MM.1S (cell line): Measurements from ENCODE around the gene RCSD1.
A peak's percentile ranks its signal among the peaks of the same experiment; 100 is the strongest.

ENCODE experiments used
- DNase-seq: peaks from one replicate; pipeline ENCODE4 v3.0.0-alpha.2; 2015
- H2AFZ ChIP-seq: fragments of 300-600 bp; sonication (generic); 2 replicates; pipeline ENCODE4 v1.6.0; 2016; ENCODE audit warnings: antibody characterized with exemption, low read length
- H3F3A ChIP-seq: fragments of 300-600 bp; sonication (generic); 2 replicates; pipeline ENCODE4 v1.6.1; 2016; ENCODE audit warnings: mild to moderate bottlenecking, antibody characterized with exemption, low read length, moderate library complexity, mixed read lengths; ENCODE audit not compliant: insufficient read depth
- H3K27ac ChIP-seq: fragments of 300-600 bp; sonication (generic); 2 replicates; pipeline ENCODE4 v1.5.1; 2016; ENCODE audit warnings: mild to moderate bottlenecking, low read length
- H3K27me3 ChIP-seq: fragments of 300-600 bp; sonication (generic); replicated peaks from 2 replicates; pipeline ENCODE4 v1.6.0; 2016; ENCODE audit warnings: low read length; ENCODE audit not compliant: insufficient read depth
- H3K36me3 ChIP-seq: fragments of 300-600 bp; sonication (generic); replicated peaks from 2 replicates; pipeline ENCODE4 v1.6.1; 2016; ENCODE audit warnings: mild to moderate bottlenecking, low read length, mixed read lengths; ENCODE audit not compliant: insufficient read depth
- H3K4me1 ChIP-seq: fragments of 300-600 bp; sonication (generic); 2 replicates; pipeline ENCODE4 v1.6.1; 2016; ENCODE audit warnings: low read length, mixed read lengths
- H3K4me2 ChIP-seq: fragments of 300-600 bp; sonication (generic); 2 replicates; pipeline ENCODE4 v1.6.0; 2016; ENCODE audit warnings: low read depth, low read length
- H3K4me3 ChIP-seq: fragments of 300-600 bp; sonication (generic); 2 replicates; pipeline ENCODE4 v1.5.1; 2016; ENCODE audit warnings: low read length, mixed read lengths
- H3K79me2 ChIP-seq: fragments of 300-600 bp; sonication (generic); 2 replicates; pipeline ENCODE4 v1.6.1; 2016; ENCODE audit warnings: mixed run types, low read length, mixed read lengths
- H3K9ac ChIP-seq: fragments of 300-600 bp; sonication (generic); 2 replicates; pipeline ENCODE4 v1.6.1; 2016; ENCODE audit warnings: low read length, mixed read lengths
- H3K9me2 ChIP-seq: fragments of 300-600 bp; sonication (generic); replicated peaks from 2 replicates; pipeline ENCODE4 v1.6.1; 2016; ENCODE audit warnings: mild to moderate bottlenecking, low read length, mixed read lengths; ENCODE audit not compliant: insufficient read depth
- H3K9me3 ChIP-seq: fragments of 300-600 bp; sonication (generic); replicated peaks from 2 replicates; pipeline ENCODE4 v1.6.1; 2016; ENCODE audit warnings: mild to moderate bottlenecking, low read length, mixed read lengths; ENCODE audit not compliant: insufficient read depth
- H4K20me1 ChIP-seq: fragments of 300-600 bp; sonication (generic); 2 replicates; pipeline ENCODE4 v1.6.1; 2016; ENCODE audit warnings: mild to moderate bottlenecking, low read length, moderate library complexity, mixed read lengths; ENCODE audit not compliant: insufficient read depth
- EZH2 ChIP-seq: fragments of 300-600 bp; sonication (generic); optimal IDR thresholded peaks from 2 replicates; pipeline ENCODE3; 2017; ENCODE audit warnings: low read depth, mild to moderate bottlenecking, antibody characterized with exemption, low read length, mixed read lengths
- EZH2phosphoT487 ChIP-seq: fragments of 300-600 bp; sonication (generic); IDR thresholded peaks from 2 replicates; pipeline ENCODE4 v1.6.1; 2018; ENCODE audit warnings: antibody characterized with exemption, low read length
- TF ChIP-seq, protein P1 (sequence below): fragments of 300-600 bp; sonication (generic); IDR thresholded peaks from 2 replicates; pipeline ENCODE4 v1.5.1; 2016; ENCODE audit warnings: antibody characterized with exemption, low read length, mixed read lengths

The RCSD1 gene

GRCh38 chr1:167648252-167648849 is 18.3 kb downstream of the RCSD1 start:
- Histone ChIP-seq H2AFZ (no peak overlapping the region), H3K9me3 (no peaks in the 10 kb centered on the region), H3K36me3 (no peaks in the 10 kb centered on the region), H3K4me1 (0 out of 2 replicates have a peak, but pooled peaks cover 9% of the 10 kb centered on the region), H3K9ac (no peak overlapping the region), H3K79me2 (peaks cover 74% of the 10 kb centered on the region), H3K4me2 (no peak overlapping the region), H3K27me3 (no peaks in the 10 kb centered on the region), H3K4me3 (no peak overlapping the region), H3K9me2 (no peaks in the 10 kb centered on the region), H3F3A (no peaks in the 10 kb centered on the region), H3K27ac (no peak overlapping the region), H4K20me1 (no peaks in the 10 kb centered on the region)
- no peak for DNase-seq
- TF ChIP-seq EZH2phosphoT487: no peak
- TF ChIP-seq, protein P1, sequence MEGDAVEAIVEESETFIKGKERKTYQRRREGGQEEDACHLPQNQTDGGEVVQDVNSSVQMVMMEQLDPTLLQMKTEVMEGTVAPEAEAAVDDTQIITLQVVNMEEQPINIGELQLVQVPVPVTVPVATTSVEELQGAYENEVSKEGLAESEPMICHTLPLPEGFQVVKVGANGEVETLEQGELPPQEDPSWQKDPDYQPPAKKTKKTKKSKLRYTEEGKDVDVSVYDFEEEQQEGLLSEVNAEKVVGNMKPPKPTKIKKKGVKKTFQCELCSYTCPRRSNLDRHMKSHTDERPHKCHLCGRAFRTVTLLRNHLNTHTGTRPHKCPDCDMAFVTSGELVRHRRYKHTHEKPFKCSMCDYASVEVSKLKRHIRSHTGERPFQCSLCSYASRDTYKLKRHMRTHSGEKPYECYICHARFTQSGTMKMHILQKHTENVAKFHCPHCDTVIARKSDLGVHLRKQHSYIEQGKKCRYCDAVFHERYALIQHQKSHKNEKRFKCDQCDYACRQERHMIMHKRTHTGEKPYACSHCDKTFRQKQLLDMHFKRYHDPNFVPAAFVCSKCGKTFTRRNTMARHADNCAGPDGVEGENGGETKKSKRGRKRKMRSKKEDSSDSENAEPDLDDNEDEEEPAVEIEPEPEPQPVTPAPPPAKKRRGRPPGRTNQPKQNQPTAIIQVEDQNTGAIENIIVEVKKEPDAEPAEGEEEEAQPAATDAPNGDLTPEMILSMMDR: no peak
- no peak for TF ChIP-seq EZH2

DNA sequence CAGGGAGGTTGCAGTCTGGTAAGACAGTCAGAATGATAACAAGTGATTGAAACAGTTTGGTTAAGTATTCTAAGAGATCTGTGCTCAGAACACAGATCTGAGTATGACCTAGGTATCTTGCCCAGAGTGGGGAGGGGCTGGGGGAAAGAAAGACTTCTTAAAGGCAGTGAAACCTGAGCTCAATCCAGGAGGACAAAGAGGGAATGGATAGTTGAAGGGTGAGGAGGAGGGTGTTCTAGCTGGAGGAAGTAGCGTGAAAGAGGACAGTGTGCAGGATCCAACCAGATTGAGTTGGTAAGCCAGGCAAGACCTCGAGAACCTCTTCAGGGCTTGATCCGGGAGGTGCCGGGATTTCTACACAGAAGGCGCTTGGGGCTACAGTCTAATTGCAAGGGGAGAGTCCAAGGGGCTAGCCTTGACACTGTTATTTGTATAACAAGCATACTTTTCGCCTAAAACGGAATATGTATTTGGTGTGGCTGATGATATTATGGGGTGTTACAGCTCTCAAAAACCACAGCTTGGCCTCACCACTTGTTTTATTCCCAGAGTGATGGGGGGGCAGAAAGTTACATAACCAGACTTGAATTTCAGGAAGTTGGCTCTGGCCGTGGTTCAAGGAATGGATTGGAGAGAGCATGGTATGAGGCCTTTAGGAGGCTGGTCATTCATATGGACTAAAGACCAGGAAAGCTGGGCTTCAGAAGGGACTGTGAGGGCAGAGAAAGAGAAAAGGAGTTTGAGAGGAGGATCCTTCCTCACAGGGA is 19.1 kb downstream of the RCSD1 start:
- no peaks in the 10 kb centered on the region for H3K27me3 ChIP-seq
- no peaks in the 10 kb centered on the region for H3K9me3 ChIP-seq
- H3K79me2 ChIP-seq: peaks cover 75% of the 10 kb centered on the region
- TF ChIP-seq, protein P1: no peak
- TF ChIP-seq EZH2: no peak
- no peak for DNase-seq
- no peaks in the 10 kb centered on the region for H3K36me3 ChIP-seq
- H4K20me1 ChIP-seq: no peaks in the 10 kb centered on the region
- H3K4me3 ChIP-seq: no peak overlapping the region
- no peak overlapping the region for H3K27ac ChIP-seq
- H3K9ac ChIP-seq: no peak overlapping the region
- no peaks in the 10 kb centered on the region for H3K9me2 ChIP-seq
- 0 out of 2 replicates have a peak, but pooled peaks cover 9% of the 10 kb centered on the region for H3K4me1 ChIP-seq
- H2AFZ ChIP-seq: no peak overlapping the region
- no peak overlapping the region for H3K4me2 ChIP-seq
- H3F3A ChIP-seq: no peaks in the 10 kb centered on the region

GRCh38 chr1:167650269-167651160 is 20.5 kb downstream of the RCSD1 start:
- TF ChIP-seq EZH2phosphoT487 (no peak), EZH2 (no peak)
- TF ChIP-seq, protein P1: no peak
- Histone ChIP-seq H3K79me2 (peaks cover 72% of the 10 kb centered on the region), H3K9me3 (no peaks in the 10 kb centered on the region), H3K27me3 (no peaks in the 10 kb centered on the region), H3K36me3 (no peaks in the 10 kb centered on the region), H3K4me3 (no peak overlapping the region), H3K9me2 (no peaks in the 10 kb centered on the region), H3K9ac (no peak overlapping the region), H3F3A (no peaks in the 10 kb centered on the region), H2AFZ (no peak overlapping the region), H3K27ac (no peak overlapping the region), H3K4me1 (0 out of 2 replicates have a peak, but pooled peaks cover 9% of the 10 kb centered on the region), H3K4me2 (no peak overlapping the region), H4K20me1 (no peaks in the 10 kb centered on the region)
- peak; percentile 76 for DNase-seq
